ENCODE results near the gene TFEB. TPM values are rescaled to one million over a fixed set of nuclear protein-coding genes. Genes with fewer than 3 reads are reported as not detected.

The TFEB gene
- total and polyA plus RNA-seq, 2 donors (not counting 3 experiments of a cell fraction or from before 2014, with no cell fraction given): 4.9 to 6.6 TPM

- POLR2A ChIA-PET: no interaction called here
- FAIRE-seq: no peak
These were observed 43.9 kb downstream of the TFEB start for GRCh38 chr6:41691426-41692079.

GRCh38 chr6:41690541-41691330, 44.7 kb downstream of the TFEB start:
- CTCF ChIA-PET: no interaction called here
- dilution Hi-C loops (cut with MboI; ENCODE audit: extremely low pct_ligation_motif_present, low sequenced_read_pairs): no loop called here
- POLR2A ChIA-PET: no interaction called here

More at GRCh38 chr6:41691426-41692079, 43.9 kb downstream of the TFEB start:
- Histone ChIP-seq H3K4me1 (ENCODE audit: control insufficient read depth, extremely low read depth, insufficient read depth, low read length) (no peaks in the 10 kb centered on the region), H3K9ac (replicated peaks; ENCODE audit: extremely low read depth, insufficient read depth, low read length) (no peak overlapping the region), H3K9me3 (replicated peaks; ENCODE audit: control insufficient read depth, insufficient read depth, low read length) (no peaks in the 10 kb centered on the region), H3K4me3 (replicated peaks in 1 of 3; ENCODE audit: insufficient read depth in 1 of 3, low read depth in 1 of 3, low read length in 3 of 3) (no peak overlapping the region), H3K79me2 (ENCODE audit: control insufficient read depth, insufficient read depth, low read length) (no peaks in the 10 kb centered on the region), H3K27me3 (ENCODE audit: control insufficient read depth in 2 of 2, insufficient read depth in 2 of 2, low read length in 2 of 2) (peaks cover 0 to 2% of the 10 kb centered on the region in 2 experiments), H4K20me1 (replicated peaks; ENCODE audit: control insufficient read depth, extremely low read depth, insufficient read depth, low read length) (no peaks in the 10 kb centered on the region), H3K36me3 (ENCODE audit: control insufficient read depth in 2 of 2, extremely low read depth in 1 of 2, insufficient read depth in 2 of 2, low read length in 2 of 2) (no peaks in the 10 kb centered on the region), H3K27ac (ENCODE audit: insufficient read depth, low read depth, low read length) (no peak overlapping the region), H3K9me1 (replicated peaks; ENCODE audit: control insufficient read depth, extremely low read depth, insufficient read depth, low read length) (no peaks in the 10 kb centered on the region), H3K4me2 (ENCODE audit: insufficient read depth, low read length) (no peak overlapping the region), H2AFZ (ENCODE audit: low read depth, low read length) (no peak overlapping the region)
- CTCF ChIA-PET: interaction anchor here (1.2 kb wide), 1 partner anchor 89 kb away, joined by 5 read pairs; no protein-coding TSS in a partner anchor
- BruUV-seq (replicated peaks): no TSS peak
- DNase-seq (ENCODE audit: low read depth, low spot score): no peak
- intact Hi-C loops (cut with micrococcal nuclease) (no loop called here), dilution Hi-C loops (cut with MboI; ENCODE audit: extremely low pct_ligation_motif_present, low sequenced_read_pairs) (no loop called here)
- TF ChIP-seq EZH2 (IDR thresholded peaks at IDR 0.05; ENCODE audit: borderline replicate concordance, low read depth, low read length, severe bottlenecking) (no peak), GATA2 (IDR thresholded peaks at IDR 0.05; ENCODE audit: insufficient read depth, insufficient read length, low read depth, low read length) (no peak), JUN (IDR thresholded peaks at IDR 0.05; ENCODE audit: borderline replicate concordance, insufficient read depth, insufficient read length, low read depth) (no peak), FOS (IDR thresholded peaks at IDR 0.05; ENCODE audit: borderline replicate concordance, insufficient read depth, low read length) (no peak)

More at GRCh38 chr6:41690541-41691330, 44.7 kb downstream of the TFEB start:
- Histone ChIP-seq H3K27me3 (ENCODE audit: control insufficient read depth in 2 of 2, insufficient read depth in 2 of 2, low read length in 2 of 2) (peaks cover 0 to 2% of the 10 kb centered on the region in 2 experiments), H2AFZ (ENCODE audit: low read depth, low read length) (no peak overlapping the region), H3K4me1 (ENCODE audit: control insufficient read depth, extremely low read depth, insufficient read depth, low read length) (no peaks in the 10 kb centered on the region), H3K4me3 (replicated peaks in 1 of 3; ENCODE audit: insufficient read depth in 1 of 3, low read depth in 1 of 3, low read length in 3 of 3) (no peak overlapping the region), H3K36me3 (ENCODE audit: control insufficient read depth in 2 of 2, extremely low read depth in 1 of 2, insufficient read depth in 2 of 2, low read length in 2 of 2) (no peaks in the 10 kb centered on the region), H3K79me2 (ENCODE audit: control insufficient read depth, insufficient read depth, low read length) (no peaks in the 10 kb centered on the region), H3K4me2 (ENCODE audit: insufficient read depth, low read length) (no peak overlapping the region), H3K9me1 (replicated peaks; ENCODE audit: control insufficient read depth, extremely low read depth, insufficient read depth, low read length) (no peaks in the 10 kb centered on the region), H3K9me3 (replicated peaks; ENCODE audit: control insufficient read depth, insufficient read depth, low read length) (no peaks in the 10 kb centered on the region), H4K20me1 (replicated peaks; ENCODE audit: control insufficient read depth, extremely low read depth, insufficient read depth, low read length) (no peaks in the 10 kb centered on the region), H3K9ac (replicated peaks; ENCODE audit: extremely low read depth, insufficient read depth, low read length) (no peak overlapping the region), H3K27ac (ENCODE audit: insufficient read depth, low read depth, low read length) (no peak overlapping the region)
- intact Hi-C loops (cut with micrococcal nuclease): no loop called here
- BruUV-seq (replicated peaks): no TSS peak
- TF ChIP-seq JUN (IDR thresholded peaks at IDR 0.05; ENCODE audit: borderline replicate concordance, insufficient read depth, insufficient read length, low read depth): no peak
- no peak for TF ChIP-seq FOS (IDR thresholded peaks at IDR 0.05; ENCODE audit: borderline replicate concordance, insufficient read depth, low read length)
- TF ChIP-seq MAX (IDR thresholded peaks at IDR 0.05; ENCODE audit: insufficient read depth, insufficient read length): no peak
- FAIRE-seq (no peak), DNase-seq (ENCODE audit: low read depth, low spot score) (no peak)

All from endothelial cell of umbilical vein (primary cell).